ENCODE data around the gene CNTNAP4.

The CNTNAP4 gene

GRCh38 chr16:76490036-76490639 lies 212.9 kb downstream of the CNTNAP4 start:
- no peak for DNase-seq (ENCODE audit: low spot score)

GRCh38 chr16:76500006-76500405 lies 222.8 kb downstream of the CNTNAP4 start:
- no peak for DNase-seq (ENCODE audit: low spot score)

GRCh38 chr16:76502063-76502462 lies 224.9 kb downstream of the CNTNAP4 start:
- DNase-seq (ENCODE audit: low spot score) = no peak

- DNase-seq (ENCODE audit: low spot score) = no peak
Observed at GRCh38 chr16:76502555-76502954, 225.4 kb downstream of the CNTNAP4 start.

GRCh38 chr16:76503091-76503490 lies 225.9 kb downstream of the CNTNAP4 start:
- no peak for DNase-seq (ENCODE audit: low spot score)

- DNase-seq (ENCODE audit: low spot score) = no peak
Observed at GRCh38 chr16:76511203-76511602, 234.0 kb downstream of the CNTNAP4 start.

GRCh38 chr16:76518781-76519180 lies 241.6 kb downstream of the CNTNAP4 start:
- DNase-seq (ENCODE audit: low spot score) = no peak

GRCh38 chr16:76524356-76524755 lies 247.2 kb downstream of the CNTNAP4 start:
- no peak for DNase-seq (ENCODE audit: low spot score)

GRCh38 chr16:76524769-76525168 lies 247.6 kb downstream of the CNTNAP4 start:
- no peak for DNase-seq (ENCODE audit: low spot score)

GRCh38 chr16:76527244-76527643 lies 250.0 kb downstream of the CNTNAP4 start:
- DNase-seq (ENCODE audit: low spot score) = no peak

- DNase-seq (ENCODE audit: low spot score) = no peak
Observed at GRCh38 chr16:76529120-76529519, 251.9 kb downstream of the CNTNAP4 start.

GRCh38 chr16:76531236-76531635 lies 254.0 kb downstream of the CNTNAP4 start:
- DNase-seq (ENCODE audit: low spot score) = no peak

GRCh38 chr16:76532188-76532973 lies 255.2 kb downstream of the CNTNAP4 start:
- DNase-seq (ENCODE audit: low spot score) = no peak

GRCh38 chr16:76539609-76540008 lies 262.4 kb downstream of the CNTNAP4 start:
- DNase-seq (ENCODE audit: low spot score) = no peak

- DNase-seq (ENCODE audit: low spot score) = no peak
Observed at GRCh38 chr16:76541070-76541469, 263.9 kb downstream of the CNTNAP4 start.

GRCh38 chr16:76565542-76565941 lies 288.3 kb downstream of the CNTNAP4 start:
- no peak for DNase-seq (ENCODE audit: low spot score)

- no peak for DNase-seq (ENCODE audit: low spot score)
Observed at GRCh38 chr16:76571755-76572154, 294.6 kb downstream of the CNTNAP4 start.

- no peak for DNase-seq (ENCODE audit: low spot score)
Observed at GRCh38 chr16:76573281-76573680, 296.1 kb downstream of the CNTNAP4 start.

- DNase-seq (ENCODE audit: low spot score) = no peak
Observed at GRCh38 chr16:76574651-76575050, 297.4 kb downstream of the CNTNAP4 start.

- no peak for DNase-seq (ENCODE audit: low spot score)
Observed at GRCh38 chr16:76576526-76576925, 299.3 kb downstream of the CNTNAP4 start.

GRCh38 chr16:76577003-76577402 lies 299.8 kb downstream of the CNTNAP4 start:
- DNase-seq (ENCODE audit: low spot score) = no peak

GRCh38 chr16:76579277-76579922 lies 302.2 kb downstream of the CNTNAP4 start:
- no peak for DNase-seq (ENCODE audit: low spot score)

GRCh38 chr16:76583466-76583865 lies 306.3 kb downstream of the CNTNAP4 start:
- no peak for DNase-seq (ENCODE audit: low spot score)
